HUES64 (cell line): ENCODE data around the gene CCNG1.
"Not testable (repeated sequence)": the region's sequence is repeated elsewhere in the genome, so short reads cannot be mapped to it uniquely, and the experiment has no call there.

ENCODE experiments used
- H3K27ac ChIP-seq: 2 replicates; pipeline ENCODE4 v1.7.0; 2013; ENCODE audit warnings: low read depth, low read length, inconsistent platforms
- H3K27me3 ChIP-seq: 2 replicates; pipeline ENCODE4 v1.6.1; 2013; ENCODE audit warnings: mild to moderate bottlenecking, low read length; ENCODE audit not compliant: insufficient read depth
- H3K36me3 ChIP-seq: 2 replicates; pipeline ENCODE4 v1.6.1; 2013; ENCODE audit warnings: mild to moderate bottlenecking, low read length; ENCODE audit not compliant: insufficient read depth
- H3K4me1 ChIP-seq: 2 replicates; pipeline ENCODE4 v1.6.1; 2013; ENCODE audit warnings: mild to moderate bottlenecking, low read length, moderate library complexity; ENCODE audit not compliant: insufficient read depth
- H3K4me3 ChIP-seq: 2 replicates; pipeline ENCODE4 v1.5.1; 2013; ENCODE audit warnings: mild to moderate bottlenecking, low read length, moderate library complexity
- H3K9ac ChIP-seq: 2 replicates; pipeline ENCODE4 v1.6.1; 2013; ENCODE audit warnings: mild to moderate bottlenecking, low read depth, low read length
- H3K9me3 ChIP-seq: 2 replicates; pipeline ENCODE4 v1.6.1; 2013; ENCODE audit warnings: low read depth, low read length; ENCODE audit not compliant: insufficient read depth
- WGBS: fragments of 150-250, 120-280 bp; methylation state at CpG from one replicate; pipeline ENCODE4 v1.1.7; 2013; ENCODE audit warnings: missing lambda C conversion rate; 5-methylcytosine and 5-hydroxymethylcytosine counted together

CCNG1 gene

DNA sequence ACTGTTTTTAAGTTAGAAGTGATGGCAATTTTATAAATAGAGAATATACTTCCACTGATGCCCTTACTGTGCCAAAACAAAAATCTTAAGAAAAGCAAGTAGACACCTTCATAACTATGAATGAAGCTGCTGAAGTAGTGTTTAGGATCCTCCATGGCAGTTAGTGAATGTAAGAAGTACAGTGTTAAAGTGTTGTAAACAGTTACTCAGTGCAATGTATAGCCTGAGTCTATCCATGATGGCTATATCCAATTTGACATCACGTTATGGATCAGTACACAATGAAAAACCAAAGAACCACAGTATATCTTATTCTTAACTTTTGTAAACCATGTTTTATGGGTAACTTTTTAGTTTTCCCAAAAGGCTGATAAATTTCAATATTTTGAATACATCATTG lies 7.1 kb downstream of the CCNG1 start:
- Histone ChIP-seq H3K9me3 (no peaks in the 10 kb centered on the region), H3K27me3 (no peaks in the 10 kb centered on the region), H3K4me3 (no peak overlapping the region), H3K9ac (no peak overlapping the region), H3K27ac (no peak overlapping the region), H3K36me3 (peaks cover 99% of the 10 kb centered on the region), H3K4me1 (peaks cover 10% of the 10 kb centered on the region)
- WGBS = 100% methylated on average over 1 of the region's 1 CpG

DNA sequence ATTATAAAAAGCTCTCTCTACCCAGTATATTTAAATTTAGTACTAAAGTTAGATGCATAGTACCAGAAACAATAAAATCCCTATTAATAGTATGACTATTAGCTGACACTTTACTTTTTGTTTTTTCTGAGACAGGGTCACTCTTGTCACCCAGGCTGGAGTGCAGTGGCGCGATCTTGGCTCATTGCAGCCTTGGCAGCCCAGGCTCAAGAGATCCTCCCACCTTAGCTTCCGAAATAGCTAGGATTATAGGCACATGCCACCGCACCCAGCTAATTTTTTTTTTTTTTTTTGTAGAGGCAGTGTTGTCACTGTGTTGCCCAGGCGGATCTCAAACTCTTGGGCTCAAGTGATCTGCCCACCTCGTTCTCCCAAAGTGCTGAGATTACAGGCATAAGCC lies 8.0 kb downstream of the CCNG1 start:
- WGBS = 95% methylated on average over 5 of the region's 6 CpGs

DNA sequence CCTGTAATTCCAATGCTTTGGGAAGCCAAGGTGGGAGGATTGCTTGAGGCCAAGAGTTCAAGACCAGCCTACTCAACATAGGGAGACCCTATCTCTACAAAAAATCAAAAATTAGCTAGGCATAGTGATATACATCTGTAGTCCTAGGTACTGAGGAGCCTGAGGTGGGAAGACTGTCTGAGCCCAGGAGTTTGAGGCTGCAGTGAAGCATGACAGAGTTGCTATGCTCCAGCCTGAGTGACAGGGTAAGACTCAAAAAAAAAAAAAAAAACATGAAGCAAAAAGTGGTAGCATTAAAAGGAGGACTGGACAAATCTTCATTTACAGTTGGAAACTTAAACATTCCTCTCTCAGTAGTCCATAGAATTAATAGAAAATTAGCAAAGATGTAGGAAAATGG lies 9.8 kb downstream of the CCNG1 start:
- peaks cover 88% of the 10 kb centered on the region for H3K36me3 ChIP-seq
- H3K4me3 ChIP-seq = no peak overlapping the region
- no peak overlapping the region for H3K9ac ChIP-seq
- no peaks in the 10 kb centered on the region for H3K27me3 ChIP-seq
- no peaks in the 10 kb centered on the region for H3K9me3 ChIP-seq
- H3K4me1 ChIP-seq = no peaks in the 10 kb centered on the region
- H3K27ac ChIP-seq = no peak overlapping the region

More for the DNA sequence above, 8.0 kb downstream of the CCNG1 start:
- Histone ChIP-seq H3K36me3 (peaks cover 96% of the 10 kb centered on the region), H3K27me3 (no peaks in the 10 kb centered on the region), H3K9ac (no peak overlapping the region), H3K4me1 (0 out of 2 replicates have a peak, but pooled peaks cover 2% of the 10 kb centered on the region), H3K27ac (no peak overlapping the region), H3K9me3 (no peaks in the 10 kb centered on the region), H3K4me3 (no peak overlapping the region)

DNA sequence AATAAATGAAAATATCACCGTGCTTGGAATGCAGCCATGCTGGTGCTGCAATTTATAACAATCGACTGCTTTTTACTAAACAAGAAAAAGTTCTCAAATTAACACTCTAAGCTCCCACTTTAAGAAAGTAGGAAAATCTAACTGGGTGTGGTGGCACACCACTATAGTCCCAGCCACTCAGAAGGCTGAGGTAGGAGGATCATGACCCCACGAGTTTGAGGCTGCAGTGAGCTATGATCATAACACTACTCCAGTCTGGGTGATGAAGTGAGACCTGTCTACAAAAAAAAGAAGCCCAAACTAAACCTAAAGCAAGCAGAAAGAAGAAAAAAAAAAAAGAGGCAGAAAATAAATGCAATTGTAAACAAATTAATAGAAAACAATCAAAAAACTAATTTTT lies 10.5 kb downstream of the CCNG1 start:
- Histone ChIP-seq H3K9me3 (no peaks in the 10 kb centered on the region), H3K27ac (no peak overlapping the region), H3K4me1 (no peaks in the 10 kb centered on the region), H3K36me3 (peaks cover 88% of the 10 kb centered on the region), H3K27me3 (no peaks in the 10 kb centered on the region), H3K9ac (no peak overlapping the region), H3K4me3 (no peak overlapping the region)
- WGBS = 100% methylated on average over 2 of the region's 3 CpGs

DNA sequence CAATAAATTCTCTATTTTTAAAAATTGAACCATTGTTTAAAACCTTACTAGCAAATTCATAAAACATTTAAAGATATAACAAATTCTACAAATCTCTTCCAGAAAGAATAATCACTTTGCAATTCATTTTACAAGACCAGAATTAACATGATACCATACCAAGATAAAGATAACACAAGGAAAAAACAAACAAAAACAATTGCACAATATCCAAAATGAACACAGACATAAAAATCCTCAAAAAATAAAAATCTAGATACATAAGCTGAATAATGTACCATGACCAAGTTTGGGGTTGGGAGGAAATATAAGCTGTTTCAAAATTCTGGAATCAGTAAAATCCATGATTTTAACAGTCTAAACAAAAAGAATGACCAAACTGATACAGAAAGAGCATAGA lies 11.1 kb downstream of the CCNG1 start:
- Histone ChIP-seq H3K9me3 (no peaks in the 10 kb centered on the region), H3K27me3 (no peaks in the 10 kb centered on the region), H3K27ac (no peak overlapping the region), H3K36me3 (peaks cover 89% of the 10 kb centered on the region), H3K4me1 (no peaks in the 10 kb centered on the region), H3K9ac (no peak overlapping the region), H3K4me3 (no peak overlapping the region)

DNA sequence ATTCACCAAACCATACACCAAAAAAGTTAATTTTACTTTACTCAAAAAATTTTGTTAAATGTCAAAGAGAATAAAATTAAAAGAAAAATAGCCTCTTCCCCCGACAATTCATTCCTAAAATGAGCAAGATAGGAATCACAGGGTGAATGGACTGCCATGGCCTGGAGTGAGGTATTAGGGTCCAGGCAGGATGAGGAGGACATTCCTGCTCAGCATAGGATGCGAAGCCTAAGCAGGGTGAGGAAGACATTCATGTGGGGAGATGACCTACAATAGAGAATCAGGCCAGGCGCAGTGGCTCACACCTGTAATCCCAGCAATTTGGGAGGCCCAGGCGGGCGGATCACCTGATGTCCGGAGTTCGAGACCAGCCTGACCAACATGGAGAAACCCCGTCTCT lies 14.1 kb downstream of the CCNG1 start:
- WGBS = 94% methylated on average over 8 of the region's 8 CpGs
- Histone ChIP-seq H3K4me1 (no peaks in the 10 kb centered on the region), H3K9ac (no peak overlapping the region), H3K36me3 (peaks cover 89% of the 10 kb centered on the region), H3K4me3 (no peak overlapping the region), H3K27ac (no peak overlapping the region), H3K9me3 (no peaks in the 10 kb centered on the region), H3K27me3 (no peaks in the 10 kb centered on the region)

DNA sequence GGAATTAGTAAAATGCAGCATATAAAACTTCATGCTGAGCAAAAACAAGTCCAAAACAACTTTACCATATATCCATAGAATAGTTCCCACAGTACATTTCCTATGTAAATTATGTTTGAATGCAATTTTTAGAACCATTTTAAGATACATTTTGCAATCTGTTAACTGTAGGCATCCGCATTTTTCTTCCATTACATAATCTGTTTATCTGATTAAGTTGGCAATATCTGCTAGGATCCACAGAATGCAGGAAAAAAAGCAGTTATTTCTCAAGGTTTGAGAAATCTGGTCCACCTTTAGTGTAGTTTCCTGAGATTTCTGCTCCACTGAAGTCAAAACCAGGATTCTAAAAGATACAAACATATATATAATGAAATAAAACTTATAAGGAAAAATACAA lies 16.3 kb downstream of the CCNG1 start:
- Histone ChIP-seq H3K4me1 (no peaks in the 10 kb centered on the region), H3K27ac (no peak overlapping the region), H3K27me3 (no peaks in the 10 kb centered on the region), H3K36me3 (peaks cover 73% of the 10 kb centered on the region), H3K9me3 (no peaks in the 10 kb centered on the region), H3K9ac (no peak overlapping the region), H3K4me3 (no peak overlapping the region)
- 100% methylated on average over 1 of the region's 1 CpG for WGBS

DNA sequence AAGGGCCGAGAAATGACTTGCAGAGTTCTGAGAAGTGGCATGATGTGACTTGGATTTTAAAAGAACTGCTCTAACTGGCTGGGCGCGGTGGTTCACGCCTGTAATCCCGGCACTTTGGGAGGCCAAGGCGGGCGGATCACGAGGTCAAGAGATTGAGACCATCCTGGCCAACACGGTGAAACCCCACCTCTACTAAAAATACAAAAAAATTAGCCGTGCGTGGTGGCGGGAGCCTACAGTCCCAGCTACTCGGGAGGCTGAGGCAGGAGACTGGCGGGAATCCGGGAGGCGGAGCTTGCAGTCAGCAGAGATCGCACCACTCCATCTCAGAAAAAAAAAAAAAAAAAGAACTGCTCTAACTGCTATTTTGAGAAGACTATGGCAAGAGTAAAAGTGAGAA lies 18.0 kb downstream of the CCNG1 start:
- H3K36me3 ChIP-seq = peaks cover 59% of the 10 kb centered on the region
- not testable (repeated sequence) for H3K4me1 ChIP-seq, H3K27ac ChIP-seq, H3K9ac ChIP-seq, H3K27me3 ChIP-seq, H3K4me3 ChIP-seq, H3K9me3 ChIP-seq
- 95% methylated on average over 16 of the region's 17 CpGs for WGBS

DNA sequence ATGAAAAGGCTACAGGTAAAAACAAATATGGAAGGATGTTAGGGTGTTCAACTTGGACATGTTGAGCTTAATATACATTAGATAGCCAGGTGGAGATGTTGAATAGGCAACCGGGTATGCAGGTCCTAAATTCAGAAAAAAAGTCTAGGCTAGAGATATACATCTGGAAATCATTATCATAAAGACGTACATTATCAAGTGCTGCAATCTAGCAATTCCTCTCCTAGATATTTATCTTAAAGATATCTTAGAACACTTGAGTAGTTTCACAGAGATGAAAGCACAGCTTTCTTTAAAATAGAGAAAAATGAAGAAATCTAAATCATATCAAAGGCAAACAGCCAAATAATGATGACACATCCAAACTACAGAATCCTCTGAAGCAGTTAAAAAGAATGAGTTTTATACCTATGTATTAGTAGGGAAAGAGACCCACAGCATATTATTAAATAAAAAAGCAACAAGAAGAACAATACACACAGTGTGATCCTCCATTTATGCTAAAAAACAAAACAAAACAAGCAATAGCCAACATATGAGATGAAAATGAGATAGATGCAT lies 18.7 kb downstream of the CCNG1 start:
- 92% methylated on average over 1 of the region's 2 CpGs for WGBS
- Histone ChIP-seq H3K27me3 (no peaks in the 10 kb centered on the region), H3K27ac (no peak overlapping the region), H3K4me1 (no peaks in the 10 kb centered on the region), H3K9me3 (no peaks in the 10 kb centered on the region), H3K4me3 (no peak overlapping the region), H3K36me3 (peaks cover 52% of the 10 kb centered on the region), H3K9ac (no peak overlapping the region)

DNA sequence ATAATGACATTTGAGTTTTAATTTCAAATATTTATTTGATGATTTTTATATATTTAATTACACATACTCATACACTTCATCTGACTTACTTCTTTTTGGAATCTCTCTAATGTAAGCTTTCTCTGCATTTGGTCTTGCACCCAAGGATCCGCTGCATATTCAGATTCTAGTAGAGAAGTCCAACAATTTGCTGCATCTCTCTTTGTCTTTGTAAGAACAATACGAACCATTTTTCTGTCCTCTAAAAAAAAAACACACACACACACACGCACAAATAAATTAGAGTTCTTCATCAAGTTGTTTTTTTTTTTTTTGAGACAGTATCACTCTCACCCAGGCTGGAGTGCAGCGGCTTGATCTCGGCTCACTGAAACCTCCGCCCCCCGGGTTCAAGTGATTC lies 19.4 kb downstream of the CCNG1 start:
- no peak overlapping the region for H3K4me3 ChIP-seq
- no peak overlapping the region for H3K27ac ChIP-seq
- WGBS = 94% methylated on average over 7 of the region's 7 CpGs
- H3K27me3 ChIP-seq = no peaks in the 10 kb centered on the region
- H3K9me3 ChIP-seq = no peaks in the 10 kb centered on the region
- no peak overlapping the region for H3K9ac ChIP-seq
- peaks cover 52% of the 10 kb centered on the region for H3K36me3 ChIP-seq
- H3K4me1 ChIP-seq = peaks cover 1% of the 10 kb centered on the region; the same call in 1 of the 2 replicates

DNA sequence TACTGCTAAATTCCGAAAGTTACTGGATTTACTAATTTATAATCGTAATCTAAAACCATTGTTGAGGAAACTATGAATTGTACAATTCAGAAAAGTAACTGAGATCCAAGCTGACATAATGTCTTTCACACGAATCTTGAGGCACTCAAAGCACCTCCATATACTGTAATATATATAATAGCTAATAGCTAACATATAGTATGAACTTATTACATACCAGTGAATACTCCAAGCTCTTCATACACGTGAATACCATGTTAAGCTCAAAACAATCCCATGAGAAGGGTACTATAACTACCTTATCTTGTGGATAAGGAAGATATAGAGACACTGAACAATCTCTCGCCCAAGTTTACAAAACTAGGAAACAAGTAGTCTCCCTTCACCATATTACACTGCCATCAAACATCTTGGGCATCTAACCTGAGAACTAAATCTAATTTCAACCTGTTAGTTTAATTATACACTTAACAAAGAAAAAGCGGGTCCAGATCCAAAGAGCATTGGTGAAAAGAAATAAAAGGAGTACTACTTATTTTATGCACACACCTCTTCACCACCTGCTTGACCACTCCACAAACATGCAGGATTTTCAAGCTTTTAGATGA lies 21.5 kb downstream of the CCNG1 start:
- Histone ChIP-seq H3K36me3 (peaks cover 32% of the 10 kb centered on the region), H3K4me1 (peaks cover 8% of the 10 kb centered on the region; the same call in 1 of the 2 replicates)
- WGBS = 58% methylated on average over 4 of the region's 6 CpGs

DNA sequence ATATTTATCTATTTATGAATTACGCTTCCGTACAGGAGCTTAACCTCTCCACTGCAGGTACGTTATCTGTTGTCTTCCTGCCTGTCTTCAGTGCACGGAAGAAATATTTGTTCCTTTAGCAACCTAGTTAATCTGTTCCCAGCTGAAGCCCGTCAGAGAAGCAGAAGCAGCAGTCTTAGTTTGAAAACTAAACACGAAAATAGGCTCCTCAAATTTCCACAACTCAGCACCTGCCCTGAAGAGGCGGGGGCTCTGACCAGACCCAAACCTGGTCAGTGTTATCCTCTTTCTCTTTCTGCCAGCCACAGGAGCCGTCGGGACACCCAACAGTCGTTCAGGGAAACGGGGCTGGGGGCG lies 22.0 kb downstream of the CCNG1 start:
- under 1% methylated on average over 12 of the region's 12 CpGs for WGBS
- Histone ChIP-seq H3K4me3 (peak overlapping the region; percentile 95), H3K9ac (peak overlapping the region; percentile 97), H3K4me1 (peaks cover 8% of the 10 kb centered on the region; the same call in 1 of the 2 replicates), H3K27ac (peak overlapping the region; percentile 100), H3K27me3 (no peaks in the 10 kb centered on the region), H3K36me3 (peaks cover 30% of the 10 kb centered on the region), H3K9me3 (no peaks in the 10 kb centered on the region)

More for the DNA sequence above, 21.5 kb downstream of the CCNG1 start:
- H3K27ac ChIP-seq = peak overlapping the region; percentile 100
- H3K9ac ChIP-seq = peak overlapping the region; percentile 97
- H3K9me3 ChIP-seq = no peaks in the 10 kb centered on the region
- no peaks in the 10 kb centered on the region for H3K27me3 ChIP-seq
- peak overlapping the region; percentile 95 for H3K4me3 ChIP-seq
